Measurements from ENCODE around the gene KCNQ1. TPM values are rescaled to one million over a fixed set of nuclear protein-coding genes. Genes with fewer than 3 reads are reported as not detected.

KCNQ1 gene
- polyA plus RNA-seq, 2 donors, result 0.31 to 0.52 TPM

- Histone ChIP-seq H3K27ac (ENCODE audit: low read depth in 2 of 2, low read length in 1 of 2) (no peak overlapping the region), H3K4me3 (ENCODE audit: low read depth in 1 of 2, low read length in 2 of 2) (no peak overlapping the region), H3K4me1 (ENCODE audit: control insufficient read depth in 2 of 2, insufficient read depth in 2 of 2, low read length in 1 of 2) (peaks cover 2 to 3% of the 10 kb centered on the region in 2 donors), H3K9me3 (ENCODE audit: control insufficient read depth in 2 of 2, insufficient read depth in 1 of 2, low read depth in 1 of 2, low read length in 1 of 2) (no peaks in the 10 kb centered on the region), H3K27me3 (ENCODE audit: control insufficient read depth in 1 of 2, insufficient read depth in 2 of 2, low read length in 2 of 2) (no peaks in the 10 kb centered on the region), H3K36me3 (ENCODE audit: control insufficient read depth in 2 of 2, insufficient read depth in 2 of 2, low read length in 1 of 2) (peaks cover 0 to 2% of the 10 kb centered on the region in 2 donors)
- 71 to 84% methylated on average over 1 of the region's 1 CpG for WGBS, 2 donors
Observed at GRCh38 chr11:2670541-2671100, 225.8 kb downstream of the KCNQ1 start.

GRCh38 chr11:2671748-2672147 is 226.9 kb downstream of the KCNQ1 start:
- no peaks in the 10 kb centered on the region for H3K27me3 ChIP-seq (ENCODE audit: control insufficient read depth in 1 of 2, insufficient read depth in 2 of 2, low read length in 2 of 2)
- H3K4me3 ChIP-seq (ENCODE audit: low read depth in 1 of 2, low read length in 2 of 2), result no peak overlapping the region
- 91 to 93% methylated on average over 3 of the region's 3 CpGs for WGBS, 2 donors
- H3K4me1 ChIP-seq (ENCODE audit: control insufficient read depth in 2 of 2, insufficient read depth in 2 of 2, low read length in 1 of 2), result peaks cover 2 to 3% of the 10 kb centered on the region in 2 donors
- H3K9me3 ChIP-seq (ENCODE audit: control insufficient read depth in 2 of 2, insufficient read depth in 1 of 2, low read depth in 1 of 2, low read length in 1 of 2), result no peaks in the 10 kb centered on the region
- no peak overlapping the region for H3K27ac ChIP-seq (ENCODE audit: low read depth in 2 of 2, low read length in 1 of 2)
- peaks cover 0 to 2% of the 10 kb centered on the region in 2 donors for H3K36me3 ChIP-seq (ENCODE audit: control insufficient read depth in 2 of 2, insufficient read depth in 2 of 2, low read length in 1 of 2)

- peaks cover 2 to 3% of the 10 kb centered on the region in 2 donors for H3K4me1 ChIP-seq (ENCODE audit: control insufficient read depth in 2 of 2, insufficient read depth in 2 of 2, low read length in 1 of 2)
- H3K36me3 ChIP-seq (ENCODE audit: control insufficient read depth in 2 of 2, insufficient read depth in 2 of 2, low read length in 1 of 2), result peaks cover 0 to 2% of the 10 kb centered on the region in 2 donors
- H3K27ac ChIP-seq (ENCODE audit: low read depth in 2 of 2, low read length in 1 of 2), result no peak overlapping the region
- H3K9me3 ChIP-seq (ENCODE audit: control insufficient read depth in 2 of 2, insufficient read depth in 1 of 2, low read depth in 1 of 2, low read length in 1 of 2), result no peaks in the 10 kb centered on the region
- no peaks in the 10 kb centered on the region for H3K27me3 ChIP-seq (ENCODE audit: control insufficient read depth in 1 of 2, insufficient read depth in 2 of 2, low read length in 2 of 2)
- WGBS, 2 donors, result 92 to 95% methylated on average over 4 of the region's 4 CpGs
- H3K4me3 ChIP-seq (ENCODE audit: low read depth in 1 of 2, low read length in 2 of 2), result no peak overlapping the region
Observed at GRCh38 chr11:2672553-2673249, 227.9 kb downstream of the KCNQ1 start.

- peaks cover 2 to 3% of the 10 kb centered on the region in 2 donors for H3K4me1 ChIP-seq (ENCODE audit: control insufficient read depth in 2 of 2, insufficient read depth in 2 of 2, low read length in 1 of 2)
- H3K27ac ChIP-seq (ENCODE audit: low read depth in 2 of 2, low read length in 1 of 2), result no peak overlapping the region
- no peaks in the 10 kb centered on the region for H3K9me3 ChIP-seq (ENCODE audit: control insufficient read depth in 2 of 2, insufficient read depth in 1 of 2, low read depth in 1 of 2, low read length in 1 of 2)
- 89 to 93% methylated on average over 2 of the region's 2 CpGs for WGBS, 2 donors
- no peaks in the 10 kb centered on the region for H3K27me3 ChIP-seq (ENCODE audit: control insufficient read depth in 1 of 2, insufficient read depth in 2 of 2, low read length in 2 of 2)
- H3K4me3 ChIP-seq (ENCODE audit: low read depth in 1 of 2, low read length in 2 of 2), result no peak overlapping the region
- H3K36me3 ChIP-seq (ENCODE audit: control insufficient read depth in 2 of 2, insufficient read depth in 2 of 2, low read length in 1 of 2), result peaks cover 0 to 2% of the 10 kb centered on the region in 2 donors
Observed at GRCh38 chr11:2673250-2673610, 228.4 kb downstream of the KCNQ1 start.

- peaks cover 0 to 2% of the 10 kb centered on the region in 2 donors for H3K36me3 ChIP-seq (ENCODE audit: control insufficient read depth in 2 of 2, insufficient read depth in 2 of 2, low read length in 1 of 2)
- WGBS, 2 donors, result 78% methylated on average over 16 of the region's 16 CpGs
Observed at GRCh38 chr11:2673871-2674471, 229.2 kb downstream of the KCNQ1 start.

GRCh38 chr11:2674658-2675131 is 229.9 kb downstream of the KCNQ1 start:
- H3K36me3 ChIP-seq (ENCODE audit: control insufficient read depth in 2 of 2, insufficient read depth in 2 of 2, low read length in 1 of 2), result peaks cover 0 to 2% of the 10 kb centered on the region in 2 donors
- peaks cover 2 to 3% of the 10 kb centered on the region in 2 donors for H3K4me1 ChIP-seq (ENCODE audit: control insufficient read depth in 2 of 2, insufficient read depth in 2 of 2, low read length in 1 of 2)
- H3K27ac ChIP-seq (ENCODE audit: low read depth in 2 of 2, low read length in 1 of 2), result no peak overlapping the region
- WGBS, 2 donors, result 72% methylated on average over 8 of the region's 8 CpGs
- no peak overlapping the region for H3K4me3 ChIP-seq (ENCODE audit: low read depth in 1 of 2, low read length in 2 of 2)
- no peaks in the 10 kb centered on the region for H3K27me3 ChIP-seq (ENCODE audit: control insufficient read depth in 1 of 2, insufficient read depth in 2 of 2, low read length in 2 of 2)
- H3K9me3 ChIP-seq (ENCODE audit: control insufficient read depth in 2 of 2, insufficient read depth in 1 of 2, low read depth in 1 of 2, low read length in 1 of 2), result no peaks in the 10 kb centered on the region

More at GRCh38 chr11:2673871-2674471, 229.2 kb downstream of the KCNQ1 start:
- no peaks in the 10 kb centered on the region for H3K9me3 ChIP-seq (ENCODE audit: control insufficient read depth in 2 of 2, insufficient read depth in 1 of 2, low read depth in 1 of 2, low read length in 1 of 2)
- no peaks in the 10 kb centered on the region for H3K27me3 ChIP-seq (ENCODE audit: control insufficient read depth in 1 of 2, insufficient read depth in 2 of 2, low read length in 2 of 2)
- H3K4me1 ChIP-seq (ENCODE audit: control insufficient read depth in 2 of 2, insufficient read depth in 2 of 2, low read length in 1 of 2), result peaks cover 2 to 3% of the 10 kb centered on the region in 2 donors
- H3K4me3 ChIP-seq (ENCODE audit: low read depth in 1 of 2, low read length in 2 of 2), result no peak overlapping the region
- H3K27ac ChIP-seq (ENCODE audit: low read depth in 2 of 2, low read length in 1 of 2), result no peak overlapping the region

- H3K4me1 ChIP-seq (ENCODE audit: control insufficient read depth in 2 of 2, insufficient read depth in 2 of 2, low read length in 1 of 2), result peaks cover 2 to 3% of the 10 kb centered on the region in 2 donors
- 81 to 83% methylated on average over 7 of the region's 7 CpGs for WGBS, 2 donors
- H3K36me3 ChIP-seq (ENCODE audit: control insufficient read depth in 2 of 2, insufficient read depth in 2 of 2, low read length in 1 of 2), result peaks cover 0 to 2% of the 10 kb centered on the region in 2 donors
Observed at GRCh38 chr11:2675540-2675939, 230.7 kb downstream of the KCNQ1 start.

GRCh38 chr11:2677127-2677526 is 232.3 kb downstream of the KCNQ1 start:
- Histone ChIP-seq H3K36me3 (ENCODE audit: control insufficient read depth in 2 of 2, insufficient read depth in 2 of 2, low read length in 1 of 2) (peaks cover 0 to 2% of the 10 kb centered on the region in 2 donors), H3K9me3 (ENCODE audit: control insufficient read depth in 2 of 2, insufficient read depth in 1 of 2, low read depth in 1 of 2, low read length in 1 of 2) (no peaks in the 10 kb centered on the region), H3K4me1 (ENCODE audit: control insufficient read depth in 2 of 2, insufficient read depth in 2 of 2, low read length in 1 of 2) (peaks cover 0 to 3% of the 10 kb centered on the region in 2 donors), H3K27ac (ENCODE audit: low read depth in 2 of 2, low read length in 1 of 2) (no peak overlapping the region), H3K4me3 (ENCODE audit: low read depth in 1 of 2, low read length in 2 of 2) (no peak overlapping the region), H3K27me3 (ENCODE audit: control insufficient read depth in 1 of 2, insufficient read depth in 2 of 2, low read length in 2 of 2) (no peaks in the 10 kb centered on the region)
- WGBS, 2 donors, result 62 to 80% methylated on average over 1 of the region's 1 CpG

More at GRCh38 chr11:2675540-2675939, 230.7 kb downstream of the KCNQ1 start:
- no peaks in the 10 kb centered on the region for H3K27me3 ChIP-seq (ENCODE audit: control insufficient read depth in 1 of 2, insufficient read depth in 2 of 2, low read length in 2 of 2)
- no peak overlapping the region for H3K4me3 ChIP-seq (ENCODE audit: low read depth in 1 of 2, low read length in 2 of 2)
- no peaks in the 10 kb centered on the region for H3K9me3 ChIP-seq (ENCODE audit: control insufficient read depth in 2 of 2, insufficient read depth in 1 of 2, low read depth in 1 of 2, low read length in 1 of 2)
- no peak overlapping the region for H3K27ac ChIP-seq (ENCODE audit: low read depth in 2 of 2, low read length in 1 of 2)

- Histone ChIP-seq H3K4me3 (ENCODE audit: low read depth in 1 of 2, low read length in 2 of 2) (no peak overlapping the region), H3K4me1 (ENCODE audit: control insufficient read depth in 2 of 2, insufficient read depth in 2 of 2, low read length in 1 of 2) (peaks cover 0 to 3% of the 10 kb centered on the region in 2 donors), H3K27ac (ENCODE audit: low read depth in 2 of 2, low read length in 1 of 2) (no peak overlapping the region), H3K27me3 (ENCODE audit: control insufficient read depth in 1 of 2, insufficient read depth in 2 of 2, low read length in 2 of 2) (no peaks in the 10 kb centered on the region), H3K36me3 (ENCODE audit: control insufficient read depth in 2 of 2, insufficient read depth in 2 of 2, low read length in 1 of 2) (peaks cover 0 to 4% of the 10 kb centered on the region in 2 donors), H3K9me3 (ENCODE audit: control insufficient read depth in 2 of 2, insufficient read depth in 1 of 2, low read depth in 1 of 2, low read length in 1 of 2) (no peaks in the 10 kb centered on the region)
- WGBS, 2 donors, result 31 to 32% methylated on average over 1 of the region's 1 CpG
Observed at GRCh38 chr11:2678396-2678795, 233.6 kb downstream of the KCNQ1 start.

All from esophagus (tissue), 2 donors.